Tibial nerve (tissue), 4 donors: Measurements from ENCODE around the gene RPS6KA5.

Experiments used
- EP300 ChIP-seq, 2 donors: sonication (generic); formaldehyde crosslinking; IDR thresholded peaks; one replicate each; pipeline ENCODE4 v1.6.1; 2017; ENCODE audit warnings: antibody characterized with exemption in 2 of 2, mild to moderate bottlenecking in 1 of 2
- POLR2A ChIP-seq, 2 donors: fragments of 450-650 bp; IDR thresholded peaks; one replicate each; pipeline ENCODE4 v1.6.1; 2017; ENCODE audit warnings: antibody characterized with exemption in 2 of 2, mild to moderate bottlenecking in 2 of 2, moderate library complexity in 2 of 2
- TF ChIP-seq, protein P1 (sequence below), 5 experiments: fragments of 200-600 bp in 3 of 5; fragments of 450-650 bp in 2 of 5; sonication (generic) in 3 of 5; IDR thresholded peaks; one replicate each; pipeline ENCODE4 v1.5.1; 2016 to 2019; ENCODE audit warnings: antibody characterized with exemption in 5 of 5, mild to moderate bottlenecking in 3 of 5, moderate library complexity in 2 of 5

DNA sequence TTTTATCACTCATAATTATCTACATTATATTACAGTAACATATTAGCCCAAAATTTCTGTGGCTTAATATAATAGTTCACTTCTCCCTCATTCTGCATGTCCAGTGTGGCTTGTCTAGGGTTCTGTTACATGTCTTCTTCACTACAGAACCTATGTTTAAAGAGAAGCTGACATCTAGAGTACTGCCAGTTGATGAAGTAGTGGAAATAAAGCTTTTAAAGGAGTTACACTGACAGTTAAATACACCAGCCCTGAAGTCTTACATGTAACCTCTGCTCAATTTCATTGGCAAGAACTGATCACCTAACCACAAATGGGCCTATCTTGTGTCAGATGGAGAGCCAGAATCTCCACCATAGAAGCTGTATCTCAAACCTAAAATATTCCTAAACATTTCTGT, 32.9 kb downstream of the RPS6KA5 start:
- TF ChIP-seq POLR2A (IDR thresholded peaks at IDR 0.05), result no peak
- TF ChIP-seq, protein P1, sequence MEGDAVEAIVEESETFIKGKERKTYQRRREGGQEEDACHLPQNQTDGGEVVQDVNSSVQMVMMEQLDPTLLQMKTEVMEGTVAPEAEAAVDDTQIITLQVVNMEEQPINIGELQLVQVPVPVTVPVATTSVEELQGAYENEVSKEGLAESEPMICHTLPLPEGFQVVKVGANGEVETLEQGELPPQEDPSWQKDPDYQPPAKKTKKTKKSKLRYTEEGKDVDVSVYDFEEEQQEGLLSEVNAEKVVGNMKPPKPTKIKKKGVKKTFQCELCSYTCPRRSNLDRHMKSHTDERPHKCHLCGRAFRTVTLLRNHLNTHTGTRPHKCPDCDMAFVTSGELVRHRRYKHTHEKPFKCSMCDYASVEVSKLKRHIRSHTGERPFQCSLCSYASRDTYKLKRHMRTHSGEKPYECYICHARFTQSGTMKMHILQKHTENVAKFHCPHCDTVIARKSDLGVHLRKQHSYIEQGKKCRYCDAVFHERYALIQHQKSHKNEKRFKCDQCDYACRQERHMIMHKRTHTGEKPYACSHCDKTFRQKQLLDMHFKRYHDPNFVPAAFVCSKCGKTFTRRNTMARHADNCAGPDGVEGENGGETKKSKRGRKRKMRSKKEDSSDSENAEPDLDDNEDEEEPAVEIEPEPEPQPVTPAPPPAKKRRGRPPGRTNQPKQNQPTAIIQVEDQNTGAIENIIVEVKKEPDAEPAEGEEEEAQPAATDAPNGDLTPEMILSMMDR (IDR thresholded peaks at IDR 0.05), result no peak
- no peak for TF ChIP-seq EP300 (IDR thresholded peaks at IDR 0.05)
